A549 (cell line): ENCODE data around the gene DIP2C. TPM values are rescaled to one million over a fixed set of nuclear protein-coding genes. Genes with fewer than 3 reads are reported as not detected.

Experiments
- ATAC-seq, 2 experiments: fragments of 200-7000 bp in 1 of 2; fragments of >200 bp in 1 of 2; cut with Nextera tagmentation in 1 of 2; cut with Tn5 transposase in 1 of 2; 3 replicates each; pipeline versions ENCODE4 v1.8.0 to v1.9.1; 2018 to 2020; ENCODE audit warnings: mild to moderate bottlenecking in 1 of 2, moderate library complexity in 1 of 2
- CTCF ChIA-PET: fragments of 300-600 bp; sonication (Branson Sonifier 250); formaldehyde crosslinking; extraction: SDS; loops from one replicate; lab custom pipeline; 2021; ENCODE audit warnings: antibody characterized with exemption, inconsistent platforms; lab: Yijun Ruan, JAX
- POLR2A ChIA-PET: fragments of 350-600 bp; formaldehyde crosslinking; extraction: SDS; loops from one replicate; lab custom pipeline; 2021; ENCODE audit warnings: antibody characterized with exemption, inconsistent platforms; lab: Yijun Ruan, JAX
- DNase-seq, 2 experiments: peaks; one replicate each; pipeline versions ENCODE4 v3.0.0 to v3.0.0-alpha.2; 2011 to 2016; ENCODE audit warnings: low read depth in 1 of 2, low spot score in 1 of 2
- FAIRE-seq: peaks from 2 replicates; lab custom pipeline; 2011; peaks lifted over from hg19 to GRCh38; lab: Jason Lieb, UNC
- H3K27ac ChIP-seq, 2 experiments: fragments of >200 bp; sonication (Bioruptor Twin); formaldehyde crosslinking; 3 replicates each; pipeline ENCODE4 v1.5.1; 2016 to 2017
- H3K4me1 ChIP-seq: fragments of >200 bp; sonication (Bioruptor Twin); formaldehyde crosslinking; 3 replicates; pipeline ENCODE4 v1.6.1; 2016
- H3K4me2 ChIP-seq: fragments of >200 bp; sonication (Bioruptor Twin); formaldehyde crosslinking; 3 replicates; pipeline ENCODE4 v1.6.1; 2016
- H3K4me3 ChIP-seq: fragments of >200 bp; sonication (Bioruptor Twin); formaldehyde crosslinking; 3 replicates; pipeline ENCODE4 v1.5.1; 2016
- H3K9me3 ChIP-seq: fragments of >200 bp; sonication (Bioruptor Twin); formaldehyde crosslinking; 3 replicates; pipeline ENCODE4 v1.6.1; 2016
- BHLHE40 ChIP-seq: IDR thresholded peaks from 2 replicates; pipeline ENCODE4 v1.6.1; 2012; ENCODE audit warnings: low read depth, low read length, inconsistent platforms
- CEBPB ChIP-seq, 2 experiments: fragments of >200 bp in 1 of 2; sonication (Bioruptor Twin) in 1 of 2; formaldehyde crosslinking in 1 of 2; IDR thresholded peaks; 2 replicates each; pipeline ENCODE4 v1.6.1; 2012 to 2016
- EHF ChIP-seq: fragments of 250-450 bp; sonication (Bioruptor Pico); IDR thresholded peaks from 2 replicates; pipeline ENCODE4 v1.5.0; 2020; ENCODE audit warnings: mild to moderate bottlenecking
- EHMT2 ChIP-seq: fragments of 200-600 bp; sonication (generic); IDR thresholded peaks from 2 replicates; pipeline ENCODE4 v1.6.1; 2016; ENCODE audit warnings: antibody characterized with exemption, low read depth, mild to moderate bottlenecking, moderate library complexity
- FOSB ChIP-seq: fragments of 250-450 bp; sonication (Bioruptor Pico); IDR thresholded peaks from 2 replicates; pipeline ENCODE4 v1.5.0; 2020; ENCODE audit warnings: mild to moderate bottlenecking, moderate library complexity
- FOSL2 ChIP-seq, 2 experiments: fragments of 450-650 bp in 1 of 2; fragments of >200 bp in 1 of 2; sonication (Bioruptor Twin) in 1 of 2; formaldehyde crosslinking; IDR thresholded peaks; 2 replicates each; pipeline versions ENCODE4 v1.5.0 to v1.6.1; 2016 to 2020; ENCODE audit warnings: mild to moderate bottlenecking in 1 of 2, moderate library complexity in 1 of 2
- HOXB13 ChIP-seq: fragments of 250-450 bp; sonication (Bioruptor Pico); IDR thresholded peaks from 2 replicates; pipeline ENCODE4 v1.5.0; 2020; ENCODE audit warnings: low read depth, mild to moderate bottlenecking, moderate library complexity
- HOXB5 ChIP-seq: fragments of 250-450 bp; sonication (Bioruptor Pico); IDR thresholded peaks from 2 replicates; pipeline ENCODE4 v1.5.0; 2020; ENCODE audit warnings: mild to moderate bottlenecking, moderate library complexity
- JUNB ChIP-seq: fragments of >200 bp; sonication (Bioruptor Twin); formaldehyde crosslinking; IDR thresholded peaks from 2 replicates; pipeline ENCODE4 v1.6.1; 2016
- KDM1A ChIP-seq: fragments of 200-600 bp; sonication (generic); IDR thresholded peaks from 2 replicates; pipeline ENCODE4 v1.6.1; 2016; ENCODE audit warnings: low read depth, mild to moderate bottlenecking
- KDM5A ChIP-seq: fragments of 200-600 bp; sonication (generic); IDR thresholded peaks from 2 replicates; pipeline ENCODE4 v1.6.1; 2016; ENCODE audit warnings: antibody characterized with exemption, mild to moderate bottlenecking
- MAZ ChIP-seq: fragments of 150-350 bp; IDR thresholded peaks from 2 replicates; pipeline ENCODE4 v1.6.1; 2014; ENCODE audit warnings: antibody characterized with exemption, low read depth, low read length, borderline replicate concordance
- MYC ChIP-seq: IDR thresholded peaks from 2 replicates; pipeline ENCODE4 v1.6.1; 2012; ENCODE audit warnings: mild to moderate bottlenecking, inconsistent platforms, low read length, improper control_type of control experiment, borderline replicate concordance
- NPAS2 ChIP-seq: fragments of 250-450 bp; sonication (Bioruptor Pico); IDR thresholded peaks from 2 replicates; pipeline ENCODE4 v1.8.0; 2022; ENCODE audit warnings: mild to moderate bottlenecking, moderate library complexity, borderline replicate concordance
- NR3C1 ChIP-seq: fragments of >200 bp; sonication (Bioruptor Twin); formaldehyde crosslinking; IDR thresholded peaks from 3 replicates; pipeline ENCODE4 v1.6.1; 2017
- RAD21 ChIP-seq, 2 experiments: fragments of >200 bp in 1 of 2; sonication (Bioruptor Twin) in 1 of 2; formaldehyde crosslinking in 1 of 2; IDR thresholded peaks in 1 of 2; conservative IDR thresholded peaks in 1 of 2; 2 replicates in 1 of 2; 3 replicates in 1 of 2; pipeline ENCODE4 v1.6.1; 2012 to 2018; ENCODE audit warnings: inconsistent platforms in 1 of 2
- RNF2 ChIP-seq: fragments of 200-600 bp; sonication (generic); IDR thresholded peaks from 2 replicates; pipeline ENCODE4 v1.6.1; 2016; ENCODE audit warnings: low read depth, mild to moderate bottlenecking, antibody characterized with exemption, moderate library complexity, borderline replicate concordance
- SREBF2 ChIP-seq: fragments of 450-650 bp; IDR thresholded peaks from 2 replicates; pipeline ENCODE4 v1.6.1; 2014; ENCODE audit warnings: mild to moderate bottlenecking, moderate library complexity
- TP53 ChIP-seq: fragments of 250-450 bp; sonication (Bioruptor Pico); IDR thresholded peaks from 2 replicates; pipeline ENCODE4 v1.5.0; 2021; ENCODE audit warnings: mild to moderate bottlenecking, moderate library complexity
- ZFP36 ChIP-seq: fragments of 450-650 bp; IDR thresholded peaks from 2 replicates; pipeline ENCODE4 v1.6.1; 2014; ENCODE audit warnings: borderline replicate concordance; ENCODE audit not compliant: partially characterized antibody
- WGBS: methylation state at CpG from one replicate; pipeline ENCODE4 v1.1.6; 2017; ENCODE audit errors: missing lambda C conversion rate; 5-methylcytosine and 5-hydroxymethylcytosine counted together
- polyA plus RNA-seq, 4 experiments: library from polyadenylated mRNA; depleted of rRNA in 3 of 4; stranded (reverse); fragments of >200 nt; fragmentation: RNase III in 1 of 4; extraction: RNeasy Plus Mini Kit Qiagen cat#74134 plus additional on column Dnase treatment in 1 of 4; gene quantifications; 2 replicates in 3 of 4; 3 replicates in 1 of 4; pipeline ENCODE4 v1.2.3, GENCODE V29; 2011 to 2017
- TF ChIP-seq, protein P1 (sequence below): IDR thresholded peaks from 2 replicates; pipeline ENCODE4 v1.6.1; 2012; ENCODE audit warnings: low read depth, borderline replicate concordance
- TF ChIP-seq, protein P2 (sequence below): fragments of 250-450 bp; sonication (Bioruptor Pico); IDR thresholded peaks from 2 replicates; pipeline ENCODE4 v1.5.0; 2020; ENCODE audit warnings: low read depth, mild to moderate bottlenecking, moderate library complexity
- TF ChIP-seq, protein P3 (sequence below): fragments of 150-350 bp; IDR thresholded peaks from 2 replicates; pipeline ENCODE4 v1.6.1; 2014; ENCODE audit warnings: low read depth, mild to moderate bottlenecking, low read length

The DIP2C gene
- polyA plus RNA-seq, 2 of the 4 experiments (the other 2 are of a cell fraction): 3.7 to 5.0 TPM

DNA sequence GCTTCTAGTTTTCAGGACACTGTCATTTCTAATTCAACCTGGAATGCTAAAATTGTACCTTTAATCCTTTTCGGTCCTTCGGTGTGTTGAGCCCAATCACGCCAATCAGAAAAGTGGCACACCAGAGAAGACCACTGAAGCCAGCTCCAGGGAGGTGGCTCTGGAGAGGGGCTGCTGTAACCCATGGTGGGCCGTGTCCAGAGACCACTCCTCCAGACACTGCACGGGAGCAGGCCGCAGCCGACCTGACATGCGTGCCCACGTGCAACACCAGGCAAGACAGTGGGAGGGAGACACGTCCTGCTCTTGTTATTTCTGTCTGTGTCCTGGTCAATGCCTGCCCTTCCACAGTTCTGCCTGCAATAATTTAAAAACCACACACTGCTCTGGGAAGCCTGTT, 308.1 kb downstream of the DIP2C start:
- CTCF ChIA-PET: no interaction called here
- DNase-seq: no peak
- no peaks in the 10 kb centered on the region for H3K4me1 ChIP-seq
- H3K9me3 ChIP-seq: no peaks in the 10 kb centered on the region
- no peak for TF ChIP-seq HOXB13
- TF ChIP-seq EHMT2: no peak
- TF ChIP-seq, protein P1, sequence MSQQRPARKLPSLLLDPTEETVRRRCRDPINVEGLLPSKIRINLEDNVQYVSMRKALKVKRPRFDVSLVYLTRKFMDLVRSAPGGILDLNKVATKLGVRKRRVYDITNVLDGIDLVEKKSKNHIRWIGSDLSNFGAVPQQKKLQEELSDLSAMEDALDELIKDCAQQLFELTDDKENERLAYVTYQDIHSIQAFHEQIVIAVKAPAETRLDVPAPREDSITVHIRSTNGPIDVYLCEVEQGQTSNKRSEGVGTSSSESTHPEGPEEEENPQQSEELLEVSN: no peak
- TF ChIP-seq, protein P2, sequence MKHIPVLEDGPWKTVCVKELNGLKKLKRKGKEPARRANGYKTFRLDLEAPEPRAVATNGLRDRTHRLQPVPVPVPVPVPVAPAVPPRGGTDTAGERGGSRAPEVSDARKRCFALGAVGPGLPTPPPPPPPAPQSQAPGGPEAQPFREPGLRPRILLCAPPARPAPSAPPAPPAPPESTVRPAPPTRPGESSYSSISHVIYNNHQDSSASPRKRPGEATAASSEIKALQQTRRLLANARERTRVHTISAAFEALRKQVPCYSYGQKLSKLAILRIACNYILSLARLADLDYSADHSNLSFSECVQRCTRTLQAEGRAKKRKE: no peak
- no peak for TF ChIP-seq SREBF2
- no peak for TF ChIP-seq NPAS2 (CRISPR knock-in tag)
- TF ChIP-seq FOSL2 (IDR thresholded peaks at IDR 0.05): no peak
- TF ChIP-seq FOSL2 (CRISPR knock-in tag; IDR thresholded peaks at IDR 0.05): no peak
- TF ChIP-seq, protein P3, sequence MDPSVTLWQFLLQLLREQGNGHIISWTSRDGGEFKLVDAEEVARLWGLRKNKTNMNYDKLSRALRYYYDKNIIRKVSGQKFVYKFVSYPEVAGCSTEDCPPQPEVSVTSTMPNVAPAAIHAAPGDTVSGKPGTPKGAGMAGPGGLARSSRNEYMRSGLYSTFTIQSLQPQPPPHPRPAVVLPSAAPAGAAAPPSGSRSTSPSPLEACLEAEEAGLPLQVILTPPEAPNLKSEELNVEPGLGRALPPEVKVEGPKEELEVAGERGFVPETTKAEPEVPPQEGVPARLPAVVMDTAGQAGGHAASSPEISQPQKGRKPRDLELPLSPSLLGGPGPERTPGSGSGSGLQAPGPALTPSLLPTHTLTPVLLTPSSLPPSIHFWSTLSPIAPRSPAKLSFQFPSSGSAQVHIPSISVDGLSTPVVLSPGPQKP: no peak
- TF ChIP-seq HOXB5: no peak
- no peak for TF ChIP-seq NR3C1
- TF ChIP-seq FOSB (CRISPR knock-in tag): no peak
- no peak for TF ChIP-seq RNF2
- no peak for TF ChIP-seq ZFP36
- TF ChIP-seq MYC: no peak
- no peak for TF ChIP-seq BHLHE40
- TF ChIP-seq EHF: no peak
- no peak for TF ChIP-seq JUNB
- no peak overlapping the region for H3K4me2 ChIP-seq
- WGBS: 93% methylated on average over 9 of the region's 10 CpGs
- no peak for ATAC-seq
- FAIRE-seq: no peak
- no peak overlapping the region for H3K4me3 ChIP-seq
- POLR2A ChIA-PET: no interaction called here
- no peak overlapping the region for H3K27ac ChIP-seq

DNA sequence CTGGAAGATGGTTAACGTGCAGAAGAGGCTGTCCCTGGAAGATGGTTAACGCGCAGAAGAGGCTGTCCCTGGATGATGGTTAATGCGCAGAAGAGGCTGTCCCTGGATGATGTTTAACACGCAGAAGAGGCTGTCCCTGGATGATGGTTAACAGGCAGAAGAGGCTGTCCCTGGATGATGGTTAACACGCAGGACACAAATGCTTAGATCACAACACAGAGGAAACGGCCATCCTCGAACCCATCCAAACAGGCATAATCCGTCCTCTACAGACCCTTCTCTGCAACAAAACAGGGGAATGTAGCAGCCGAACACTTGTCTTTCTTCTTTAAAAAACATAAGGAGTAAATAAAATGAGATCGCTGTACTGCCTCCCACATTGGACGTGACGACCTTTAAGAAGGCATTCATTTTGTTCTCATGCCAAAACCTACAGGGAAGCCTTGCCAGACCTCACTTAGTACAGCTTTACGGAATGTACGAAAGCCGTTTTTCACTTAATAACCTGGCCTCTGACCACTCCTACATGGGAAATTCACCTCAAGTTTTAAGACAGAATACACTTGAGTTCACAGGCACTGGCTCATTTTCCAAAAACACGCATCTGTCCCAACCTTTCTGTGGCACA, 309.0 kb downstream of the DIP2C start:
- Histone ChIP-seq H3K27ac (no peak overlapping the region), H3K4me1 (no peaks in the 10 kb centered on the region), H3K4me2 (no peak overlapping the region)
- TF ChIP-seq HOXB5 (no peak), KDM1A (no peak), TP53 (no peak), KDM5A (no peak), MAZ (no peak), FOSB (CRISPR knock-in tag) (no peak), RAD21 (conservative IDR thresholded peaks at IDR 0.05 in 1 of 2, IDR thresholded peaks at IDR 0.05 in 1 of 2) (no peak), BHLHE40 (no peak), CEBPB (IDR thresholded peaks at IDR 0.05) (no peak)
- TF ChIP-seq, protein P2: no peak
- TF ChIP-seq, all 56 proteins: peak for 0
- 87% methylated on average over 17 of the region's 17 CpGs for WGBS
- FAIRE-seq (no peak), ATAC-seq (no peak), DNase-seq (no peak)
- ChIA-PET POLR2A (no interaction called here), CTCF (no interaction called here)
- Histone ChIP-seq H3K9me3 (0 out of 3 replicates have a peak, but pooled peaks cover under 1% of the 10 kb centered on the region), H3K4me3 (no peak overlapping the region)
